ENCODE data around the gene SLC46A1.
"Not testable (repeated sequence)": the region's sequence is repeated elsewhere in the genome, so short reads cannot be mapped to it uniquely, and the experiment has no call there.

SLC46A1 gene

GRCh38 chr17:28405632-28406472, at the start of gene SLC46A1:
SLC46A1 (minus strand) TSS chr17:28406212; CDS start chr17:28406114, 98 bp downstream.
- DNase-seq, result peak; percentile 80

DNA sequence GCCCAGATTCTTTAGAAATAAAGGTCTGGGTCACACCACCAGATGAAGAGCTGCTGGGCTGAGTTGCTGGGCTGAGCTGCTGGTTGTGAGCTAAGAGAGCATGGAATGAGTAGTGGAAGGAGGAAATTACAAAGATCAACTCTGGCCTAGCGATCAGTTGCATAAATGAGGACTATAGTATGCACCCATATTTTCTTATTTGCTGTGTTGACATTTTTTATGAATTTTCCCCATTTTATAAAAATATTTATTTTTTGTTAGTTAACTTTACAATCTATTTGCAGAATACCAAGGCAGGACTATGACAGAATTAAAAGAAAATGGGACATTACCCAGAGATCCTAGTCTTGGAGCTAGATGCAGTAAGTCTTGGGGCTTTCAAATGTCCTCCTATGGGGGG, 43.8 kb upstream of the SLC46A1 start:
- no peak for DNase-seq

GRCh38 chr17:28447396-28447760, 41.4 kb upstream of the SLC46A1 start:
- no peak for DNase-seq

GRCh38 chr17:28446716-28447395, 40.8 kb upstream of the SLC46A1 start:
- DNase-seq, result no peak

DNA sequence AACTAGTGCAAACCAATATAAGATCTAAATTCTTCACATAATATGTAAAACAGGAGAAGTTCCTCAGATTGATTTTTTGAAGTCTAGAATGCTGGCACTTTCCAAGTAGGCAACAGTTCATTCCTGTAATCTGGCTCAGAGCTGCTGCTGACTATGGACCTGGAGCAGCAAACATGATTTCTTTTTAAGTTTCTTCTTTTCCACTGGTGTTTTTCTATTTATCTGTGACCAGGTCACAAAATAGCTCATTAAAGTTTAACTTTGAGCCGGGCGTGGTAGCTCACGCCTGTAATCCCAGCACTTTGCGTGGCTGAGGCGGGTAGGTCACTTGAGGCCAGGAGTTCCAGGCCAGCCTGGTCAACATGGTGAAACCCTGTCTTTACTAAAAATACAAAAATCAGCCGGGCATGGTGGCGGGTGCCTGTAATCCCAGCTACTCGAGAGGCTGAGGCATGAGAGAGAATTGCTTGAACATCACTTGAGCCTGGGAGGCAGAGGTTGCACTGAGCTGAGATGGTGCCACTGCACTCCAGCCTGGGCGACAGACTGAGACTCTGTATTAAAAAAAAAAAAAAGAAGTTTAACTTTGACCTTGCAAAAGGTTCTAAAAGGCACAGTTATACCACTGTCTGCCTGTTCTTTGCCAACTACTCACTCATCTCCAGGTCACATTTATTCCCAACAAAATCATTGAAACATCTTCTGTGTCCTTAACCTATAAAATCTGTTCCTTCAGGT, 38.1 kb upstream of the SLC46A1 start:
- DNase-seq, result no peak

DNA sequence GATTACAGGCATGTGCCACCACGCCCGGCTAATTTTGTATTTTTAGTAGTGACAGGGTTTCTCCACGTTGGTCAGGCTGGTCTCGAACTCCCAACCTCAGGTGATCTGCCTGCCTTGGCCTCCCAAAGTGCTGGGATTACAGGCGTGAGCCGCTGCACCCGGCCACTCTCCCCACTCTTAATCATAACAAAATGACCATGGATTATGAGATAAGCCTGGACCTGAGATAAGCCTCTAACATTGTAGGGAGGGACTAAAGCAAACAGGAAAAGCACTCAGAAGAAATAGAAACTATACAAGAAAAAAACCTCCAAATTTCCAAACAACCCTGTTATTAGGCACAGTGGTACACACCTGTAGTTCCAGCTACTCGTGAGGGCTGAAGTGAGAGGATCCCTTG, 28.3 kb upstream of the SLC46A1 start:
- not testable (repeated sequence) for DNase-seq

DNA sequence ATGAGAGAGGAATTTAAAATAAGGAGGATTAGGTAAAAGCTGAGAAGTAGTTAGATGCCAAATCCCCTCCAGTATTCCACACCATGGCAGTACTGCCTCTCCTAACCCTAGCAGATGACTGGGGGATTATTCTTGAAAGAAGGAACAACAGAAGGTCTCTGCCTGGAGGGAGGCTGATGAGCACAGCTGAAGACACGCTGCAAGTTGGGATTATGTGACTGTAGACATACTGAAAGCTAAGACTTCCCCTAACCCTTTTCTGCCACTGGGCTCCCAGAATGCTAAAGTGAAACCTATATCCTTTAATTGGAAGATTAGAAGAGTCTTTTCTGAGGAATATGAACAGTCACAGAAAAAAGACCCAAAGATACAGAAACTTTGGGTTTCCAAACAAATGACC, 27.7 kb upstream of the SLC46A1 start:
- DNase-seq, result no peak

DNA sequence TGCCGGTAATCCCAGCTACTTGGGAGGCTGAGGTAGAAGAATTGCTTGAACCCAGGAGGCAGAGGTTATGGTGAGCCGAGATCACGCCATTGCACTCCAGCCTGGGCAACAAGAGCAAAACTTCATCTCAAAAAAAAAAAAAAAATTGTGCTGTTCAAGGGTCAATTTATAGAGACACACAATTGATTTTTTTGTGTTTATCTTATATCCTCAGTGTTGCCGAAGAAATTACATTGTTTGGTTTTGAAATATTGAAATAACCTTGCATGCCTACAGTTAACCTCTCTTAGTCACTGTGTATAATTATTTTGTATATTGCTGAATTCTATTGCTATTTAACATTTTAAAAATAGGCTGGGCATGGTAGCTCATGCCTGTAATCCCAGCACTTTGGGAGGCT, 22.0 kb upstream of the SLC46A1 start:
- DNase-seq, result not testable (repeated sequence)

DNA sequence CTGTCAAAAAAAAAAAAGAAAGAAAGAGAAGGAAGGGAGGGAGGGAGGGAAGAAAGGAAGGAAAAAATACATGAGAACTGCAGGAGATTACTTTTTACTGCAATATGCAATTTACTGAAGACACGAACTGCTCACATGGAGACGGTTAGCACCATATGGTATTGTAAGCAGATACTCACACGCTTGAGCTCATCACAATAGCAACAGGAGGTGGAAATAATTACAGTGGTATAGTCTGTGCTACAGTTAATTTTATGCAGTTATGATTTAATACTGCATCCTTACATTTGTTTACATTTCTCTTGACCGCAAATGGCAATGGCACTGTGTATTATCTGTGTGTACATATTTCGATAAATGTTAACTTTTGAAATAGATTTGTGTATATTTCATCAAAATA, 21.4 kb upstream of the SLC46A1 start:
- no peak for DNase-seq

DNA sequence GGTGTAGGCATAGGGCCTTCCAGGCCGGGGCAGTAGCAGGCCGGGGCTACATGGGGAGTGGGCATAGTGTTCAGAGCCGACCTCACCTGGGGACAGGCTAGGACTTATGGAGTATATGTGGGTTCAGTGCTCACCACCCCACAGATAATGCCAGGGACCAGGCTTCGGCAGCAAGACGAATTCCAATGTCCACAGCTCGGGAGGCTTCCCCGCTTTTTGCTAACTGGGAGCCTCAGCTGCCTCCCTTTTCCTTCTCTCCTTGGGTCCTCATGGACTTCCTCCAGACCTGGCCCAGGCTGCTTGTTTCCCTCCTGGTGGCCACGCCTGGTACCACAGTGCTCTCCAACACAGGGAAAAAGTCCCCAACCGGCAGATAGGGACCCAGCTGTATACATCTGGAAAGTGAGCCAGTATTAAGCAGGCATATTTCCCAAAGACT, 20.1 kb upstream of the SLC46A1 start:
- no peak for DNase-seq

- DNase-seq, result no peak
Observed at GRCh38 chr17:28425206-28425605, 19.2 kb upstream of the SLC46A1 start.

DNA sequence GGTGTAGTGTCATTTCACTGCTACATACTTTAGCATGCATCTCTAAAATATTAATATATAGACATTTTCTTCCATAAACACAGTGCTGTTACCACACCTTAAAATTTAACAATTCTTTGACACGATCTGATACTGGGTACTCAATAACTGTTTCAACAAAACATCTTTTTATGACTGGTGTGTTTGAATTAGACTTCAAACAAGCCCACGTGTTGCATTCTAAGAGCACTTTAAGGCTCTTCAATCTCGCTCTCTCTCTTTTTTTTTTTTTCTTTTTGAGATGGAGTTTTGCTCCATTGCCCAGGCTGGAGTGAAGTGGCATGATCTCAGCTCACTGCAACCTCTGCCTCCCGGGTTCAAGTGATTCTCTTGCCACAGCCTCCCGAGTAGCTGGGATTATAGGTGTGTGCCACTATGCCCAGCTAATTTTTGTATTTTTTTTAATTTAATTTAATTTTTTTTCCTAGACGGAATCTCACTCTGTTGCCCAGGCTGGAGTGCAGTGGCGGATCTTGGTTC, 15.8 kb upstream of the SLC46A1 start:
- no peak for DNase-seq

GRCh38 chr17:28416703-28417311, 10.8 kb upstream of the SLC46A1 start:
- no peak for DNase-seq

DNA sequence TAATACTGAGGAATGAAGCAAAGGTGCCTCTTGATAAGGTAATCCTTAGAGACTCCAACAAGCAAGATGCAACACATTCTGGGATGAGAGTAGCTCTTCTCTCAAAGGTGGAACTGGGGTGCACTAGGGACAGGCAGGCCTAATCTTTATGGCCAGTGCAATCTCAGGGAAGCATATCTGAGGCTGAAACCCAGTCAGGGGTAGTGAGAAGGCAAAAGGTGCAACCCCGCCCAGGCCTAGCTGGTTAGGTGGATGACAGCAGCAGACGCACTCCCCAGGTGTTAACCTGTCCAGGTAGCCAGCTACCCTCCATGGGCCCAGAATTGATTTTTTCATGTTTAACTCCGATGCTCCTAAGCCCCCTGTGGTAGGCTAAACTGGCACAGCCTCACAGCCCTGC, 9.9 kb upstream of the SLC46A1 start:
- no peak for DNase-seq

DNA sequence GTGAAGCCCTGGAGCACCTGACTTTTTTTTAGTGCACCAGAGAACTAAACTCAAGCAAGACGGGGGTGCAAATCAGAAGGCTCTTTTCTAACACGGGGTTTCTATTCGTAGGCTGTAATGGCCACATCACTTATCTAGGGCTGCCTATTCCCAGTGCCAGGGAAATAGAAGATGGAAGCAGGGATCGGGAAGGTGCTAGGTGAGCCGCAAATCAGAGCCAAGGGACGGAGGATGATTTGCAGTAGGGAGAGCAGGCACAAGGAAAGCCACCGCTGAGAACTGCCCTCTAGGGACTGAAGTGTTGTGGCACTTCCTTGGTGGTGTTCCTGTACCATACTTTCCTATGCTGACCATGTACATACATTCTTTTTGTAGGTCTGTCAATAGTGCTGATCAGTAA, 7.8 kb upstream of the SLC46A1 start:
- no peak for DNase-seq

DNA sequence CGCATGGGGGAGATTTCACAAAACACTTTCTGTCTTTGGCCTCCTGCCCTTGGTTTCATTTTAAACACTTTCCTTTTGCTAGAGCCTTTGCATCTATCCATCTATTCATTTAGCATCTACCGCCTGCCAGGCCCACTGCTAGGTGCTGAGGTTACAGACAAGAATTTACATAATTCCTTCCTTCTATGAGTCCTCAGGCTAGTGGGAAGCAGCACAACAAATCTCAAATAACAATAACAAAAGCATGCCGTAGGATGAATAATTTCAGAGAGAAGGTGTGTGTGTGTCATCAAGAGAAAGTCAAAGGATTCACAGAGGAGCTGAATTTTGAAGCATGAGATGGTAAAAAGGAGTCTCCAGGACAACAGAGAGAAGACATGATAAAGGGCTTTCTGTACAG, 6.1 kb upstream of the SLC46A1 start:
- no peak for DNase-seq

GRCh38 chr17:28407974-28408306, 1.9 kb upstream of the SLC46A1 start:
- DNase-seq, result no peak

- no peak for DNase-seq
Observed at GRCh38 chr17:28407130-28407973, 1.3 kb upstream of the SLC46A1 start.

DNA sequence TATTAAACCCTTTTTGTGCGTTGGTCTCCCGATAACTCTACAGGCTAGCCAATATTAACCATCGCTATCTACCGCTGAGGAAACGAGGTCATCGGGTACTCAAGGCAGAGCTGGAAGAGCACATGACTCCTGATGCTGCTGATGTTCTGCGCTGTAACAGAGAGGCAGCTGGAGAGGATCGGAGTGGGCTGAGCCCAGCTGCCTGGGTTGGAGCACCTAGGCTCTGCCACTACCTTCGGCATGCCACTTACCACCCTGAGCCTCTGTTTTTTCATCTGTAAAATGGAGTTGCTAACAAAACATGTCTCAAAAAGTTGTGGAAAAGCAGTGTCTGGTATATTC, 432 bp upstream of the SLC46A1 start:
- no peak for DNase-seq

GRCh38 chr17:28404812-28405570, 1.0 kb downstream of the SLC46A1 start:
- peak; percentile 36 for DNase-seq

GRCh38 chr17:28404461-28404811, 1.6 kb downstream of the SLC46A1 start:
- DNase-seq, result no peak

DNA sequence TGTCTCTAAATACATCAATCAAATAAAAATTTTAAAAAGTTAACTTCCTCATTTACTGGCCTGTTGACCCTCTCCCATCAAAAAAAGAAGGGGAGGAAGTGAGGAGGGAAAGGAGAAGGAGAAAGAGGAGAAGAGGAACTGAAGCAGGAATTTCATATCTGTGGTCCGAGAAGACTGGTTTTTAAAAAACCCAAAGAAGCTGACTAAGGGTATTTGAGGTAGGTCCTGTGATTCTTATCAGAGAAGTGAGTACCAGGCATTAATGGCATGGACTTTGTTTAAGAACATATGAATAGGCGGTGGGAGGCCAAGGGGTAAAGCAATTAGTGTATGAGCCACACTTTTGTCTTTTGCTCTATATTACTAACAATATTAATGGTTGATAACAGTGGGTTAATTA, 2.0 kb downstream of the SLC46A1 start:
- no peak for DNase-seq

Measured in femur (tissue), 1 donor.